HG02610 (cell line): Measurements from ENCODE around the gene AKT1.
"Not testable (repeated sequence)": the region's sequence is repeated elsewhere in the genome, so short reads cannot be mapped to it uniquely, and the experiment has no call there.

ENCODE experiments used
- ATAC-seq: cut with Tn5 transposase; IDR thresholded peaks from one replicate; pipeline ENCODE4 v1.9.1; 2021; ENCODE audit warnings: mild to moderate bottlenecking, moderate library complexity; ENCODE audit not compliant: unreplicated experiment

The AKT1 gene

GRCh38 chr14:104819361-104819781 is 23.8 kb upstream of the AKT1 start:
- ATAC-seq, result no peak

DNA sequence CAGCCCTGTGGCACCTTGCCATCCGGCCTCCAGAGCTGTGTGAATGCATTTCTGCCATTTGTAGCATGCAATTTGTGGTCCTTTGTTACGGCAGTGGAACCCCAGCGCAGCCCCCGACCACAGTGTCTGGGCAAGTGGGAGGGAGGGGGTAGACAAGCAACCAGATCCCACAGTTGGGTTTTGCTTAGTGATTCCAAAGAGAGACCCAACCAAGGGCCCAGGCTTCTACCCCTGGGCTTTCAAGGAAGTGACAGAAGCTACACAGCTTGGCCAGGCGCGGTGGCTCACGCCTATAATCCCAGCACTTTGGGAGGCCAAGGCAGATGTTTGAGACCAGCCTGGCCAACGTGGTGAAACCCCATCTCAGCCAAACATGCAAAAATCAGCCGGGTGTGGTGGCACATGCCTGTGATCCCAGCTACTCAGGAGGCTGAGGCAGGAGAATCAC is 23.2 kb upstream of the AKT1 start:
- no peak for ATAC-seq

DNA sequence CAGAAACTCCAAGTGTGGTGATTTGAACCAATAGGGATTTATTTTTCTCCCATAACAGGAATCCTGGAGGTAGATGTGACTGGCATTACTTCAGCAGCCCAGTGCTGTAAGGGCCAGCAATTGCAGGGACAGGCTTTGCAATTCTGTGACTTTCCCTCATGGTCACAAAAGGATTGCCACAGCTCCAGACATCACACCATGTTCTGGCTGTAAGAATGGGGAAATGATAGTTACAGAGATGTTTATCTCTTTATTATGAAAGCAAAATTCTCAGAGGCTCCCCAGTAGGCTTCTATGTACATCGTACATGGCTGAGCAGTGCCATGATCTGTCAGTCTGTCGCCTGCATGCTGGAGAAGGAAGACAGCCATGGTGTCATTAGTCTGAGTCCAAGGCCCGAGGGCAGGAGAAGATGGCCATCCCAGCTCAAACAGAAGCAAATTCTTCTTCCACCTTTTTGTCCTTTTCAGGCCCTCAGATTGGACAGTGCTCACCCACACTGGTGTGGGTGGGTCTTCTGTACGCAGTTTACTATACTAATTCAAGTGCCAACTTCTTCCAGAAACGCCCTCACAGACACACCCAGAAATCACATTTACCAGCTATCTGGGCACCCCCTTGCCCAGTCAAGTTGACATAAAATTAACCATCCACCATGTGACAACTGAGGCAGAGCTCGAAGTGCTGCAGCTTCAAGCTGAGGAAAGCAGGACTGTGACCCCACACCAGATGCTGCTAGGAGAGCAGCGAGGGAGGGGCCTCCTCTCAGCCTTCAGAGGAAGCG is 22.6 kb upstream of the AKT1 start:
- no peak for ATAC-seq

GRCh38 chr14:104816616-104816884 is 21.0 kb upstream of the AKT1 start:
- no peak for ATAC-seq

GRCh38 chr14:104814701-104815100 is 19.2 kb upstream of the AKT1 start:
- ATAC-seq, result not testable (repeated sequence)

- no peak for ATAC-seq
These were observed 17.7 kb upstream of the AKT1 start for GRCh38 chr14:104813286-104813685.

GRCh38 chr14:104810316-104810715 is 14.8 kb upstream of the AKT1 start:
- no peak for ATAC-seq

- no peak for ATAC-seq
These were observed 12.9 kb upstream of the AKT1 start for GRCh38 chr14:104808456-104808855.

DNA sequence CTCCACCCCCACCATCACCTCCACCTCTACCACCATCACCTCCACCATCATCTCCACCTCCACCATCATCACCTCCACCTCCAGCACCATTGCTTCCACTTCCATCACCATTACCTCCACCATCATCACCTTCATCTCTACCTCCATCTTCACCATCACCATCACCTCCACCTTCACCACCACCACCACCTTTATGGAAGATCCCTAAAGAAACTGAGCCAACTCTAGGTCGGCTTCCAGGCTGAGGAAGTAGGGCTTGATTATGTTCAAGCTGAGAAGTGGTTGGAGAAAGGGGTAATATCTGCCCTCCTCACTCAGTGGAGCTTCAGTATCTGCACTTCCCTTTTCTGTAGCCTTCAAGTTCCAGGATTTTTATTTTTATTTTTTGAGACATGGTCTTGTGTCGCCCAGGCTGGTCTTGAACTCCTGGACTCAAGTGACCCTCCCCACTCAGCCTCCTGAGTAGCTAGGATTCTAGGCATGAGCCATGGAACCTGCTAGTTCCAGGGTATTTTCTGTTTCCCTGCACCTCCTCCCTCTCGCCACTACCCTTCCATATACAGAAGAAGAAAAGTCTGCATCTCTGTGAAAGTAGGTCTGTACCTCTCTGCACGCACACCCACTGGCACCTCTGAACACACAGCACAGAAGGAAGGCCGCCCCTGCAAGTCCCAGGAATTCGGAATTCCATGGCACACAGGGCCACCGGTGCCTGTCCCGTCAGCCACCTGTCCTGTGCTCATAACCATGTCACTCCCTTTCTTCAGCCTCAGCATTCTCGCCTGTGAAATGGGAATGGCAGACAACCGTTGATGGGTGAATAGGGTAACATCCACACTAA is 11.3 kb upstream of the AKT1 start:
- no peak for ATAC-seq

GRCh38 chr14:104805941-104806624 is 10.5 kb upstream of the AKT1 start:
- no peak for ATAC-seq

DNA sequence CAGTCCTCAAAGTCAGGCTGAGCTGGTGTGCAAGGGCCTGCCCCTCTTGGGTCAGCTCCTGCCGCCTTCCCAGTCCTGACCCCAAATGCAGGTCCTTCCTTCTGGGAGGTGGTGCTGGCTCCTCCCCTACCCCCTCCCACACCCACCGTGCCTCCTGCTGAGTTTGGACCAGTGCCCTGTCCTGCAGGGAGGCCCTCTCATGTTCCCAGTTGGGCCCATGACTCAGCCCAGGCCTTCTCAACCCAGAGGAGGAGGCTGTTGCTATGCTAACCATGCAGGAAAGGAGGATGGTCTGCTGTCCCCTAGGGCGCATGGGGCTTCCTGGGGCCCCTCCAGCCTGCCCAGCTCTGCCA is 9.8 kb upstream of the AKT1 start:
- no peak for ATAC-seq

DNA sequence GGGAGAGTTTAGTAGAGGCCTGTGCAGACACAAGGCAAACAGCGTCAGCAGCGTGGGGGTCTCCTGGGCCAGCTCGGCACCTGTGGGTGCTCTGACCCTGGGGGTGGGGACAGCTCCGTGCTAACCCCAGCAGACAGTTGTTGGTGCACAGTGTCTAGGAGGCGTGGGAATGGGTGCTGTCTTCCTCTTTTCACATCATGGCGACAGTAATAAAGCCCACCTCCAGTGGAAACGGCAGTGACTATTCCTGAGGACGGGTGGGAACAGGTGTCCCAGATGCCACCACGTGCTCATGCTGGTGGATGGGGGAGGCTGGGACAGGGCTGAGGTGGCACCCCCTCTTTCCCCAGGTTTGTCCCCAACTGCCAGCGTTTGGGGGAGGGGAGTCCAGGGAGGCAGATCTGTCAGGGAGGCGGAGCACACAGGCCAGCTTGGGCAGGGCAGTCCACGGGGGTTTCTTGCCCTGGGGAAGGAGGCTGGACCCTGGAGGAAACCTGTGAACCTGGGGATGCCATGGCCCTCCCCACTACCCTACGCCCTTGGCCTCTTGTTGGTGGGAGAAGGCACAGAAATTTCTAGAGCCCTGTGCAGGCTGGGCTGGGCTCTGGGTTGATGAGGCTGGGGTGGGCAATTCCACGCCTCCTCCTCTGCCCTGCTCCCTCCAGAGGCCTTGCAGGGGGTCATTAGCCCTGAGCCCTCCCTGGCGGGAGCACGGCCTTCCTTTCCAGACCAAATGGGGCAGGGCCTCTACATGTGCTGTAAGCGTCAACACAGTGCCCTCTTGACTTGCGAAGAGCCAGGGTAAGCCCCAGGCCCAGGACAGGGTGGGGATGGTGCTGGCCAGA is 9.2 kb upstream of the AKT1 start:
- ATAC-seq, result no peak

DNA sequence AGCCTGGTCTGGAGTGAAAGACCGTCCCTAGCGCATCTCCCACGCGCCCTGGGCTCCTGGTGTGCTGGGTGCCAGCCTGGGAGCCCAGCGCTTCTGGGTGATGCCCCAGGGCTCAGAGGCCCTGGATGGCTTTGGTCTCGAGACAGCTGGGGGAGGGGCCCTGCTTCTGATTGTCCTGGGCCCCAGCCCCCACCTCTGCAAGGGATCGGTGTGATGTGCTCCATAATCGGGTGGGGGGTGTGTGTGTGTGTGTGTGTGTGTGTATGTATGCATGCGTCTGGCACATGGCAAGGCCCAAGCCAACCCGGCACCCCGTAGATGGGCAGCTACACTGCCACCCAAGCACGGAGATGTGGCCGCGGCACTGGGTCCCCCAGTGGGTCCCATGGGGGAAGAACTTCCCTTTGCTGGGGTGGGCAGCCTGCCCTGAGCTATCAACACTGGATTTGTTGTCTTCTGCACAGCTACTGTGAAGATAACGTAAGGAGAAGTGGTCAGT is 8.4 kb upstream of the AKT1 start:
- no peak for ATAC-seq

- no peak for ATAC-seq
These were observed 7.8 kb upstream of the AKT1 start for GRCh38 chr14:104803280-104803911.

DNA sequence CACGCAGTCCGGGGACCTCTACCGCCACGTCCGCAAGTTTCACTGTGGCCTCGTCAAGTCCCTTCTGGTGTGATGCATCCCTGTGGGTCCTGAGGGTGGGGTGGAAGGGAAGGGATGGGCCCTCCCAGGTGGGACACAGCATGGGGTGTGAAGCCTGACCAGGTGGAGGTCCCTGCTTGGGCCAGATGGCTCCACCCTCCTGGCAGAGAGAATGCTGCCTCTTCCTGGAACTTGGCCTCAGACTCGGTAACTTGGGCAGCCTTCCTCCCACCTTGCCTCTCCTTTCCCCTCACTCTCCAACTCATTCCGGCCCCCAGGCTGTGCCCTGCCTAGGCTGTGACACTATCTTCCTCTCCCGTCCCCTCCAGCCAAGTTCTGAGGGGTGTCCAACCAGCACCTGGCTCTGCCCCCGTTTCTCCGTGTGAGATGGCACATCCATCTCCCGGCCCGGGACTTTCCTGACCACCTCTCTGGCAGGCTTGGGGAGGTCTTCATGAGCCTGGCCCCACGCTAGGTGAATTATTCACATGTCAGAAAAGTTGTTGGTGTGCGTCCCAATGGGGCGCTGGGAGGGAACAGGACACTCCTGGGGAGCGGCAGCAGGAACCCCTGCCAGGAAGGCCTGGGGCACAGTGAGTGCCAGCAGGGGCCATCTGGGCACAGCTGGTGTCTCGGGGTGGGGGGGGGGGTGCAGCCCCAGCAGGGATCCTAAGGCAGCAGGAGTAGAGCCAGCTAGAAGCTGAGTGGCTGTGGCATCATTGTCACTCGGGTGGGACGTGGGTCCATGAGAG is 7.0 kb upstream of the AKT1 start:
- no peak for ATAC-seq

DNA sequence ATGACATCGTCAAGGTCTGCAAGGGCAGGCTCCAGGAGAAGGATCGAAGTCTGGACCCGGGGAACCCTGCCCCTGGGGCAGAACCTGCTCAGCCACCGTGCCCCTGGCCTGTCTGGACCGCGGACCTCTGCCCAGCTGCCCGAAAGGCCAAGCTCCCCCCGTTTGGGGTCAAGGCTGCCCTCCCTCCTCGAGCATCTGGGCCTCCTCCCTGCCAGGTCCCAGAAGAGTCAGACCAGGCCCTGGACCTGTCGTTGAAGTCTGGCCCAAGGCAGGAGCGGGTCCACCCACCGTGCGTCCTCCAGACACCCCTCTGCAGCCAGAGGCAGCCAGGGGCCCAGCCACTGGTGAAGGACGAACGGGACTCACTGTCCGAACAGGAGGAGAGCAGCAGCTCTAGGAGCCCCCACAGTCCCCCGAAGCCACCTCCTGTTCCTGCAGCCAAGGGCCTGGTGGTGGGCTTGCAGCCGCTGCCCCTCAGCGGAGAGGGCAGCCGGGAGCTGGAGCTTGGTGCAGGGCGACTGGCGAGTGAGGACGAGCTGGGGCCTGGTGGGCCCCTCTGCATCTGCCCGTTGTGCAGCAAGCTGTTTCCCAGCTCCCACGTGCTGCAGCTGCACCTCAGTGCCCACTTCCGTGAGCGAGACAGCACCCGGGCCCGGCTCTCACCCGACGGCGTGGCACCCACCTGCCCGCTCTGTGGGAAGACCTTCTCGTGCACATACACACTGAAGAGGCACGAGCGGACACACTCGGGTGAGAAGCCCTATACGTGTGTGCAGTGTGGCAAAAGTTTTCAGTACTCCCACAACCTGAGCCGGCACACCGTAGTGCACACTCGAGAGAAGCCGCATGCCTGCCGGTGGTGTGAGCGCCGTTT is 6.2 kb upstream of the AKT1 start:
- no peak for ATAC-seq

DNA sequence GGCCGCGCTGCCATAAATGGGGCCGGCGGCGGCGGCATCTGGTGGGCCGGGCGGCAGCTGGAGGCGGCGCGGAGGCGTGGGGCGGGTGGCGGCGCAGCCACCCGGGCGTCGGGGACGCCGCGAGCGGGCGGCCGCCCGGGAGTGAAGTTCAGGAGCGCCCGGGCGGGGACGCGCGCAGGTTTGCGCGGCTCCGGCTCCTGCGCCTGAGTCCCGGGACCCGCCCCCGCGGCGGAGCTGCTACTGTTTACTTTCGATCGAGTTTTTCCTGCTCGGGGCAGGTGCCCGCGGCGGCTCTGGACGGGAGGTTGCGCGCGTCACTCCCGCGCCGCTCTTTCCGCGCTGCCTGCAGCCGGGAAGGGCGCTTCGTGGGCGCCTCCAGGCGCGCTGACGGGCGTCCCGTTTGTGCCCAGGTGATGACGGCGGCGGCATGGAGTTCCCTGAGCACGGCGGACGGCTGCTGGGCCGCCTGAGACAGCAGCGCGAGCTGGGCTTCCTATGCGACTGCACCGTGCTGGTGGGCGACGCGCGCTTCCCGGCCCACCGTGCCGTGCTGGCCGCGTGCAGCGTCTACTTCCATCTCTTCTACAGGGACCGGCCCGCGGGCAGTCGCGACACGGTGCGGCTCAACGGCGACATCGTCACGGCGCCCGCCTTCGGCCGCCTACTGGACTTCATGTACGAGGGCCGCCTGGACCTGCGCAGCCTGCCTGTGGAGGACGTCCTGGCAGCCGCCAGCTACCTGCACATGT is 5.4 kb upstream of the AKT1 start, which contains the start of gene ZBTB42:
Gene ZBTB42 (plus strand): TSS at position 331 of the 749 bp plus-strand sequence. CDS start 97 bp downstream, at position 428.
- no peak for ATAC-seq
